HG02623 (cell line): ENCODE measurements around the gene BRAT1.
"Not testable (repeated sequence)": the region's sequence is repeated elsewhere in the genome, so short reads cannot be mapped to it uniquely, and the experiment has no call there.

ENCODE experiments used
- ATAC-seq: cut with Tn5 transposase; IDR thresholded peaks from one replicate; pipeline ENCODE4 v1.9.1; 2021; ENCODE audit warnings: moderate library complexity; ENCODE audit not compliant: unreplicated experiment

The BRAT1 gene

DNA sequence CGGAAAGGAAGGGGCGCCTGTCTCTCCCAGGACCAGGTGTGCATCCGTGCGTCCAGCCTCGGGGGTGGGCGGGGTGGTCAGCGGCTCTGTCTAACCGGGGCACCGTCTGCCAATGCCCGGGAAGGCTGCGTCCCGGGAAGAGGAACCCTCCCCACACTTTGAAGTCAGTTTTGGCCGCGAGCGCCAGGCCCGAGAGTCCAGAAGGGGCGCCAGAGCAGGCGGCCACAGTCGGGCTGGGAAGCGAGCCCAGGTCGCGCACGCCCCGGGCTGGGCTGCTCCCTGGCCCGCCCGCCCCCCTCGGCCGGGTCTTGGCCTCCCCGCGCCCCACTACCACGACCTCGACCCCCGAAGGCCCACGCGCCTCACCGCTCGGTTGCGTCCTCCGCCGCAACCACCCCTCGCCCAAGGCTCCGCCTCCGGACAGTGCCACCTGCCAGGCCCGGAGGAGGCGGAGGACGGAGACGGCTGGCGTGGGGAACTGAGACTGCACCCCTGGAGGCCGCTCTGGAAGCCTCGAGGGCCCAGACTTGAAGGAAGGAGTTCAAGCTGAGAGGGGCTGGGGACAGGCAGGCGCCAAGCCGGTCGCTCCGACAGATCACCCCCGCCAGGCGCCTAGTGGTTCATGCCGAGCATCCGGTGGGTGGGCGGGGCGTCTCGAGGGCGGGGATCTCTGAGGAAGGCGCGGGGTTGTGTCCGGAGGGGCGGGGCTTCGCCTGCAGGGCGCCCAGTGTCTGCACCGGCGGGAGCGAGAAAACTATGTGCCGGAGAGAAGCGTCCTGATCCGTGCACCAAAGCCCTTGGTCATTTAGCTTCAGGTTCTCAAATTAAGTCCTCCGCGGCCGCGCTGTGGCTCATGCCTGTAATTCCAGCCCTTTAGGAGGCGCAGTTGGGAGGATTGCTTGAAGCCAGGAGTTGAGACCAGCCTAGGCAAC is at the start of gene BRAT1:
Gene BRAT1 (minus strand): TSS at position 404 of the 932 bp plus-strand sequence. CDS start 1,093 bp downstream, outside the sequence.
- ATAC-seq: peak; percentile 57

DNA sequence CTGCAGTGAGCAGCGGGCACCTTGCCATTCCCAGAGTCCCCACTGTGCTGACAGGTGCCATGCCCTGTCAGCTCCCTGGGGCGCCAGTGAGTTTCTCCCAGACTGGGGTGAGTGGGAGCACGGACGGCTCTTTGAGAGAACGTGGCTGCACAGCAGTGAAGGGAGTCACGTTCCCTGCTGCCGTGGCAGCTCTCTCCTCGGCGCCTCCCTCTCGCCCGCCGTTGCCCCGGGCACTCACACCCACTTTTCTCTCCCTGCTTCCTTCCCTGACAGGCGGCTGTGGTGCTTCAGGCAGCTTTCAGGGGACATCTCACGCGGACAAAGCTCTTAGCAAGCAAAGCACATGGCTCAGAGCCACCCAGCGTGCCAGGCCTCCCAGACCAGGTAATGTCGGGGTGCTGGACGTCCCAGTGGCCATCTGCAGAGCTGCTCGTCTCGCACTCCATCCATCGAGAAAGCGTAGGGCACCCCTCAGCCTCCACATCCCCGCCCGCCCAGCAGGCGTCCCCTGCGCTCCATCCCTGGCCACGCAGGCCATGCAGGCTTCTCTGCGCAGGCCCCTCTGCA is 49.4 kb upstream of the BRAT1 start:
- no peak for ATAC-seq

DNA sequence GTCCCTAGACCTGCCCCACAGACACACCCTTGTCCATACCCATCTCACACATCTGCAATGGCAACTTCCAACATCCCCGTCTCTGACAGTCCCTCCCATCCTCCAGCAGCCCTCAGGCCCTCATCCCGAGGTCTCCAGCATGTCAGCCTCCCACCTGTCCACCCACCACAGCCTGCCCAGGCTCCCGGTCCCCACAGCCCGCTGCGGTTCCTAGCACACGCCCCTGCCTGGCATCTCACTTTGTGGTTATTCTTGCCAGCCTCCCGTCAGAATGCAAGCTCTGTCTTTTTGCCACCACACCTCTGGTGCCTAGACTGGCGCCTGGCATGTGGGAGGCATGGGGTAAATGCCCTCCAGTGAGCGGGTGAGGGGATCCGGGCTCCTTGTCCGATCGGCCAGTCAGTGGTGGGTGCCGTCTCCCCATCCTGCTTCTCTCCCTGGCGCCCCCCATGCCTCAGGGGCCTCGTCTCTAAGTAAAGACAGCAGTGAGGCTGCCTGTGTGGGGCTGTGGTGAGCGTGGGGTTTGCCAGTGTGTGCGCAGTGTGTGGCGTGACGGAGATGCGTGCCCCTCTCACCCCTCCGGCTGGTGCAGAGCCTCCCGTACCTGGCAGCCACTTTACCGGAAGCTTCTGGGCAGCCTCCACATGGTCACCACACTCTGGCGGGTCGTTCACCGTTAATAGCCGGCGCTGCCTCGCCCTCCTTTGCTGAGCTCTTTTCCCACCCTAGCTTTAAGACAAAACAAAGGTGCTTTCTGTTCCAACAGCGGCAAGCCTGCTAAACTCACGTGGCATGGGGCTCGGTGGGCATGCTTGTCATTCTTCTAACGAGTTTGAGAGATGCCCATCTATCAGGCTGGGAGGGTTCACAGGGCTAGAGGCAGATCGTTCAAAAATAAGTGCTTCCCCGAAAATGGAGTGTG is 48.0 kb upstream of the BRAT1 start:
- no peak for ATAC-seq

GRCh38 chr7:2602406-2603043 is 47.2 kb upstream of the BRAT1 start:
- ATAC-seq: no peak

DNA sequence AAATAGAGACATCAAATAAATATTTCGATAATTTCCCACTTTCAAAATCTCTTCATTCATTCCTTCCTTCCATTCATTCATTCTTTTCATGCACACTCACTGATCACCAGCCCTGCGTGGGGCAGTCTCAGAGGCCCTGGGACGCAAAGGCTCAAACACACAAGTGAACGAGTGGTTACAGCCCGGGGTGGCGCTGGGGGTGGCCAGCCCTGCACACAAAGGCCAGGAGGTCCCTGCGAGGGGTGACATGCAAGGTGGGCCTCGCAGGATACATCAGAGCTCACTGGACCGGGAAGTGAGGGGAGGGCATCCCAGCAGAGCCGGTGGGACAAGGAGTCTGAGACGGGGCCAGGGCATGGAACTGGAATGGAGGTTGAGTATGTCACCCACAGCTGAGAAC is 46.6 kb upstream of the BRAT1 start:
- ATAC-seq: no peak

- no peak for ATAC-seq
Observed at GRCh38 chr7:2601065-2601464, 45.7 kb upstream of the BRAT1 start.

- no peak for ATAC-seq
Observed at GRCh38 chr7:2598154-2598823, 43.0 kb upstream of the BRAT1 start.

DNA sequence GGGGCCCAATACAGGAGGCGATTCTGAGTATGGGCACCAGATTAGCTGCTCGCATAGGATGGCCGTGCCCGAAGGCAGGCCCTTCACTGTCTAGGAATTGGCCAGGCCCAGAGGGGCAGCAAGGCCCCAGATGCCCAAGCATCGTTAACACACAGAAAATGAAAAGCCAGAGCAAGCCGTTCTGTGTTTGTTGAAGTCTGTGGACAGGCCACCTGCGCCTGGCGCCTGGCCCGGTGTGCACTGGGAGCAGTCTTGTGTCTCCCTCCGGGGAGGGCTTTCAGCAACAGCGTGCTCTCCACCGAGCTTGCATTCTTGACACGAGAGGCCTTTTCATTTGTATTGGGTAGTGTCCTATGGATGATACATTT is 41.9 kb upstream of the BRAT1 start:
- ATAC-seq: no peak

- no peak for ATAC-seq
Observed at GRCh38 chr7:2596464-2597272, 41.3 kb upstream of the BRAT1 start.

- no peak for ATAC-seq
Observed at GRCh38 chr7:2595258-2595860, 40.0 kb upstream of the BRAT1 start.

- no peak for ATAC-seq
Observed at GRCh38 chr7:2594599-2594998, 39.3 kb upstream of the BRAT1 start.

DNA sequence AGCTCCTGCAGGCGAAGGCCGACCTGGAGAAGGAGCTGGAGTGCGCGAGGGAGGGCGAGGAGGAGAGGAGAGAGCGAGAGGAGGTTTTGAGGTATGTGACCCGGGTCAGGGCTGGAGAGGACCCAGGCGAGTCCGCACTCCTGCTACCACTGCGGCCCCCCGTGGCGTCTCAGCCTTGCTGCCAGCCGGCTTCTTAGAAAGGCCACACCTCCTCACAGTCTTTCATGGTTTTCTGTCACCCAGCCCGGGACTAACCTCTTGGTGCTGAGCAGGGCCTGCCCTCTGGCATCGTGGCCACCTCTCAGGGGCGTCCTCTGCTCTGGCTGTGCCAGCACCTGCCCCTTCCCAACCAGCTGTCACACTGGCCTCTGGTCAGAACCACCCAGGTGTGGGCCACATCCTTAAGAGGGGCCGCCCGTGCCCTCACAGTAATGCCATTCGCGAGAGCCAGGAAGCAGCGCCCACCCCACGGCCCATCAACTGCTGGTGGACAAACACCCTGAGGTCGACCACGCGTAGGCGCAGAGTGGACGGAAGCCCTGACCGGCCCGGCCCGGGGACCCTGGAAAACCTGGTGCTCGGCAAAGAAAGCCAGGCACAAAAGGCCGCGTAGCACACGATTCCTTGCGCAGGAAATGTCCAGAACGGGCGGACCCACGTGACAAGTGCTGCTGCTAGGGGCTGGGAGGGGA is 37.9 kb upstream of the BRAT1 start:
- ATAC-seq: no peak

- no peak for ATAC-seq
Observed at GRCh38 chr7:2592375-2592865, 37.1 kb upstream of the BRAT1 start.

- not testable (repeated sequence) for ATAC-seq
Observed at GRCh38 chr7:2589941-2590340, 34.6 kb upstream of the BRAT1 start.

DNA sequence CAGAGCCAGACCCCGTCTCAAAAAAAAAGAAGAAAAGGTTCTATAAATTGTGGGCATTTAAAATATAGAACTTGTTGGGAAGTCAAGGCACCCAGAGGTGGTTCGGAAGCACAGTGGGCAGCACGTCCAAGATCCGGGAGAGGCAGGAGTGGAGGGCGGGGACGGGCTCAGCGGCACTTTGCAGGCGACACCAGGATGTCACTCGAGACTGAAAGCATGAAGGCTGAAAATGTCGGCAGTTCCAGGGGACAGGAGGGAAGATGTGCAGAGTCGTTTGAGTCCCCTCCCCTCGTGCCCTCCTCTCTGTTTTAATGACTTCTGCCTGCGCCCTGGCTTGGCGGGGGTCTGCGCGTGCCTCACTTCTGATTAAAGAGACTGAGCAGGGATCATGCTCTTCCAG is 34.0 kb upstream of the BRAT1 start:
- no peak for ATAC-seq

GRCh38 chr7:2587778-2588177 is 32.5 kb upstream of the BRAT1 start:
- ATAC-seq: no peak

- no peak for ATAC-seq
Observed at GRCh38 chr7:2587134-2587533, 31.8 kb upstream of the BRAT1 start.

DNA sequence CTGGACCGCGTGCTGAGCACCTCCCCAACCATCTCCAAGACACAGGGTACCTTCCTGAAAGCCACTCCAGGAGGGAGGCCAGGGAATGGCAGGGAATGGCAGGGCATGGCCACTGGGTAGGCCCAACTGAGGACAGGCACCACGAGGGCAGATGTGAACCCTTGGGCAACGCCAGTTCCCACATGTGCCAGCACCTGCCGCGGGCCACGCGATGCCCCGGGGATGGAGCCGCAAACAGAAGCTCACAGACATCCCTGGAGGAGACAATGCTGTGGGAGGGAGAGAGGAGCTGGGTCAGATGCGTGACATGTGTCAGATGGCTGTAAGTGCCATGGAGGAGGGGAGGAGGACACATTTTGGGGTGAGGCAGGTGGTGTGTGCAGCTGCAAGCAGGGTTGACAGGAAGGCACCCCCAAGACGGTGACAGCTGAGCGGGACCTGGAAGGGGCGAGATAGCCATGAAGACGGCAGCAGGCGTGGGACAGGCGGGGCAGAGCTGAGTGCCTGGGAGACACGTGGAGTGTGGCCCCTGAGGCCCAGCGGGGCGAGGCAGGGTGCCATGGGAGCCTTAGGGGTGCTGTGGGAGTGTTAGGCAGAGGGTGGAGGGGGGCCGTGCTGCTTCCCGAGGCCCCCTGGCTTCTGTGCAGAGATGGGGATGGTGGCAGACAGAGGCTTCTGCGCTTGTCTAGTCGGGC is 31.1 kb upstream of the BRAT1 start:
- ATAC-seq: no peak
